ENCODE results near the gene F8.

DNA sequence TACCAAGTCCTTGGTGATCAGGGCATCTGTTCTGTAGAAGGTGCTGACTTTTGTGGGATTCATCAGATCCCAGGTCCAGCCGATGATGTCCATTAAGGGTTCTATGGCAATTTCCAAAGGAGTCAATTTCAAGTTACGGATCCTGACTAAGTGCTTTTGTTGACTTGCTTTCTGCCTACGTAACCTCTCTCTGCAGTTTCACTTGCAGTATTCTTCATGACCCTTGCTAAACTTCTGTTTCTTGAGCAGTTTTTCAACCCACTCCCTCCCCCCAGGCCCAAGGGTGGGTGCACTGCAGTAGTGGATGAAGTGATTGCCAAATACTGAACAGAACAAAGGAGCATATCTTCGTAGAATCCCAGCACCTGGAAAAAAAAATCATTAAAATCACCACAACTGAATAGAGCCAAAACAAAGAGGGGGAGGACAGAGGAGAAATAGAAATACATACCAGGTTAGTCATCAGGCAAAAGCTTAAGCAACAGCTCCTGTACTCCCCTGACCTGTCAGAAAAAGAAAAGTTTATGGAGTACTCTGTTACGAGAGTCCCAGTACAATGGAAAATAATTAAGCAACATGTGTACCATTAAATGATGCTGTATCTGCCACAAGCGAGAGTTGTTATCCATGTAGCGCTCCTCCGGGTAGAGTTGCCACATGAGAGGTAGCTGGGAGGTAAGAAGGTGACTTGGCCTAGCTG is 42.7 kb upstream of the F8 start:
- TF ChIP-seq EZH2 (IDR thresholded peaks at IDR 0.05; ENCODE audit: insufficient read depth, poor library complexity, severe bottlenecking) (no peak), EZH2phosphoT487 (IDR thresholded peaks at IDR 0.05; ENCODE audit: insufficient read depth, low read depth) (no peak)
